ENCODE measurements around the gene CLDN19.

- TF ChIP-seq, protein P1, sequence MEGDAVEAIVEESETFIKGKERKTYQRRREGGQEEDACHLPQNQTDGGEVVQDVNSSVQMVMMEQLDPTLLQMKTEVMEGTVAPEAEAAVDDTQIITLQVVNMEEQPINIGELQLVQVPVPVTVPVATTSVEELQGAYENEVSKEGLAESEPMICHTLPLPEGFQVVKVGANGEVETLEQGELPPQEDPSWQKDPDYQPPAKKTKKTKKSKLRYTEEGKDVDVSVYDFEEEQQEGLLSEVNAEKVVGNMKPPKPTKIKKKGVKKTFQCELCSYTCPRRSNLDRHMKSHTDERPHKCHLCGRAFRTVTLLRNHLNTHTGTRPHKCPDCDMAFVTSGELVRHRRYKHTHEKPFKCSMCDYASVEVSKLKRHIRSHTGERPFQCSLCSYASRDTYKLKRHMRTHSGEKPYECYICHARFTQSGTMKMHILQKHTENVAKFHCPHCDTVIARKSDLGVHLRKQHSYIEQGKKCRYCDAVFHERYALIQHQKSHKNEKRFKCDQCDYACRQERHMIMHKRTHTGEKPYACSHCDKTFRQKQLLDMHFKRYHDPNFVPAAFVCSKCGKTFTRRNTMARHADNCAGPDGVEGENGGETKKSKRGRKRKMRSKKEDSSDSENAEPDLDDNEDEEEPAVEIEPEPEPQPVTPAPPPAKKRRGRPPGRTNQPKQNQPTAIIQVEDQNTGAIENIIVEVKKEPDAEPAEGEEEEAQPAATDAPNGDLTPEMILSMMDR (IDR thresholded peaks at IDR 0.05): no peak
- no peak for TF ChIP-seq EZH2 (IDR thresholded peaks at IDR 0.05)
Measured at GRCh38 chr1:42744148-42744413, 4.0 kb upstream of the CLDN19 start.

Measured in neural progenitor cell (in vitro differentiated cells).